COLO829 (cell line): ENCODE data around the gene RANBP10.
"Not testable (repeated sequence)": the region's sequence is repeated elsewhere in the genome, so short reads cannot be mapped to it uniquely, and the experiment has no call there.

ENCODE experiments used
- DNase-seq: peaks from one replicate; pipeline ENCODE4 v3.0.0; 2012; ENCODE audit warnings: low spot score

Gene RANBP10

DNA sequence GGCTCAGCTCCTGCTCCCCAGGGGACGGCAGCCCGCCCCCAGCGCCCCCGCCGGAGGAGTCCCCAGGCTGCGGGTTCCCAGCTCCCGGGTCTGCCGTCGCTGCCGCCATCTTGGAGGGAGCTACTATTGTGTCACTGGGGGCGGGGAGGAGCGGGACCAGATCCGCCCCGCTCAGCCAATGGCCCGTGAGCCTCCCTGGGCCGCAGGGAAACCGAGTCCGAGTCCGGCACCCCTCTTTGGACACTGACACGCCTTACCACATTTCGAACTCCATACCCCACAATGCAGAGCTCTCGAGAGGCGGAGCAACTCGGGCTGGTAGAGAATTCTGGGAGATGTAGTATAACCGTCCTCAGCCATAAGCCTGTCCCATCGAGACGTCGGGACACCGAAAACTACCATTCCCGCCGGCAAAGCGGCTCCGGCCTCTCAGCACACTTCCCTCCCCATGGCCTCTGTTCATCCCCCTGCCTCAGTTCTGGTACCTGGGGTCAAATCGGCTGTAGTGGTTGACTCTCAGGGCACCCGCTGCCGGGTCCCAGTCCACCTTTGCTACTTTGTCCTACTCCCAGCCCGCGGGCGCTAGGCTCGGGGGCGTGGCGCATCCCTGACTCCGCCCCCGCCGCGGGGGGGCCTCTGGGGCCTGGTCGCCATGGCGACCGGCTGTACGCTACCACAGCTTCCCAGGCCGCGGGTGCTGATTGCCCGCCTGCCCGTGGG is at the start of gene RANBP10, which contains the start of gene TSNAXIP1:
Gene RANBP10, minus strand, starts transcription at position 133 of the 720 bp plus-strand sequence. Its CDS starts 24 bp downstream, at position 109.
Gene TSNAXIP1, plus strand, starts transcription at position 462 of the 720 bp plus-strand sequence. CDS start 261 bp downstream, outside the sequence.
- peak; percentile 92 for DNase-seq

DNA sequence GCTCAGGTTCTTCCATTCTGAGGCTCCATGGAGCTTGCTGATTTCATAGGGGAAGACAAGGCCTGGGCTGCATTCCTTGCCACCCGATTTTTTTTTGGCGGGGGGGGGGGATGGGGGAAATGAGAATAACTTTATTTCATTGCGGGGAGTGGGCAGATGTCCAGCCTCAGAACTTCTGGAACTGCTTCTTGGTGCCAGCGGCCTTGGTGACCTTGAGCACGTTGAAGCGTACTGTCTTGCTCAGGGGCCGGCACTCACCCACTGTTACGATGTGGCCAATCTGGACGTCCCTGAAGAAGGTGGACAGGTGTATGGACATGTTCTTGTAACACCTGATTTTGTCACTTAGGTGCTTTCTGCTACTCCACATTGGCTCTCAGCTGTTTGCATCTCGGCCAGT is 49.4 kb upstream of the RANBP10 start:
- DNase-seq = no peak

- no peak for DNase-seq
Measured at GRCh38 chr16:67853670-67854069, 47.3 kb upstream of the RANBP10 start.

DNA sequence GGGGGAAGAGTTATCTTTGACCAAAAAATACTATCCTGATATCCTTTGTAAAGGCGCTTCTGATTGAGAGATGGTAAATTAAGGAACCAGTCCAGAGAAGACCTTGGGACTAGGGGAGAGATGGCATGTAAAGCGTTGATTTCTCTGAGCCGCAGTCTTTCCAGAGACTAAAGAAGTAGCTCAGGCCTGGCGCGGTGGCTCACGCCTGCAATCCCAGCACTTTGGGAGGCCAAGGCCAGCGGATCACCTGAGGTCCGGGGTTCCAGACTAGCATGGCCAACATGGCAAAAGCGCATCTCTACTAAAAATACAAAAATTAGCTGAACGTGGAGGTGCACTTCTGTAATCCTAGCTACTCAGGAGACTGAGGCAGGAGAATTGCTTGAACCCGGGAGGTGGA is 41.8 kb upstream of the RANBP10 start:
- no peak for DNase-seq

- no peak for DNase-seq
Measured at GRCh38 chr16:67847064-67847861, 40.9 kb upstream of the RANBP10 start, which contains the start of gene CENPT. Gene CENPT, minus strand, starts transcription at chr16:67847693. Its CDS starts 13,834 bp downstream, at chr16:67833859.

DNA sequence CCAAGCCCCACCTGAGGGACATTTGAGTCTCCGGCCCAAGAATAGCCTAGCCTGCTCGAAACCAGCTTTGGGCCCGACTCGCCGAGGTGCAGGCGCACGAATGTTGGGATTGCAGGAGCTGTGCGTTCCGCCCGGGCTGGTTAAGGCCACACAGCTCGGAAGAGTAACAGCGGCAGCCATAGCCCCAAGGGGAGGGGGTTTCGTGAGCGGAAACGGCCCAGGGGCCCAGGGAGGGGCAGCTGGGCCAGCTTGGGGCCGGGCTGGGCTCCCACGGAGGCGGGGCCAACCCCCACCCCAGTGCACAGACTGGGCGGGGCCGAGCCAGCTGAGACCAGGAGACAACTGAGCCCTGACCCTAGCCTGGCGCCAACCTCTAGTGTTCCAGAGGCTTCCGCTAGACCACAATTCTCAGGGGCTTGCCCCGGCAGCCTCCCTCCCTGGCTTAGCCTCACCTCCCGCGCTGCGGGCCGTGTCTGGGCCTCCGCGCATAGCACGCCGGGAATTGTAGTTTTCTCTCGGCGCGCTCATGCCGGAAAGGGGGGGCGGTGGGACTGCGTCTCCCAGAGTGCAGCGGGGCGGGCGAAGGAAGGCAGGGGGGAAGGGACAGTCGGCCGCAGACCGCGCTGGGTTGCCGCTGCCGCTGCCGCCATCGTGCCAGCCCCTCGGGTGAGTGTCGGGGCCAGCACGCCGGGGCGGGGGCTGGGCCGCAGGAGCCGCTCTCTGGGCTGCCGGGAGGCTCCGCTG is 40.1 kb upstream of the RANBP10 start, which contains the start of gene NUTF2:
Gene NUTF2, plus strand, starts transcription at position 614 of the 744 bp plus-strand sequence. CDS start 18,198 bp downstream, outside the sequence.
- peak; percentile 74 for DNase-seq

DNA sequence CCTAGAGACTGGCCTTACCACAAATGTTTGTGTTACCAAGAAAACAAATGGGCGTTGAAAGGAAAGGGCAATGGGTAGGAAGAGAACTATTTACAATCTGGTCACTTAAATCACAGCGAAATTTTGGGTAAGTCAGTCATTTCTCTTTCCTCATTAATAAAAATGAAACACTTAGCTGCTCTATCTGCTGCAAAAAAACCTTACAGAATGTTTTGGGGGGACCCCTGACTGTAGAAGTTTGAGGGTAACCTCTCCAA is 39.6 kb upstream of the RANBP10 start:
- DNase-seq = no peak

GRCh38 chr16:67845291-67846062 is 39.1 kb upstream of the RANBP10 start:
- no peak for DNase-seq

GRCh38 chr16:67844497-67844896 is 38.1 kb upstream of the RANBP10 start:
- no peak for DNase-seq

- DNase-seq = no peak
Measured at GRCh38 chr16:67843343-67843765, 37.0 kb upstream of the RANBP10 start.

DNA sequence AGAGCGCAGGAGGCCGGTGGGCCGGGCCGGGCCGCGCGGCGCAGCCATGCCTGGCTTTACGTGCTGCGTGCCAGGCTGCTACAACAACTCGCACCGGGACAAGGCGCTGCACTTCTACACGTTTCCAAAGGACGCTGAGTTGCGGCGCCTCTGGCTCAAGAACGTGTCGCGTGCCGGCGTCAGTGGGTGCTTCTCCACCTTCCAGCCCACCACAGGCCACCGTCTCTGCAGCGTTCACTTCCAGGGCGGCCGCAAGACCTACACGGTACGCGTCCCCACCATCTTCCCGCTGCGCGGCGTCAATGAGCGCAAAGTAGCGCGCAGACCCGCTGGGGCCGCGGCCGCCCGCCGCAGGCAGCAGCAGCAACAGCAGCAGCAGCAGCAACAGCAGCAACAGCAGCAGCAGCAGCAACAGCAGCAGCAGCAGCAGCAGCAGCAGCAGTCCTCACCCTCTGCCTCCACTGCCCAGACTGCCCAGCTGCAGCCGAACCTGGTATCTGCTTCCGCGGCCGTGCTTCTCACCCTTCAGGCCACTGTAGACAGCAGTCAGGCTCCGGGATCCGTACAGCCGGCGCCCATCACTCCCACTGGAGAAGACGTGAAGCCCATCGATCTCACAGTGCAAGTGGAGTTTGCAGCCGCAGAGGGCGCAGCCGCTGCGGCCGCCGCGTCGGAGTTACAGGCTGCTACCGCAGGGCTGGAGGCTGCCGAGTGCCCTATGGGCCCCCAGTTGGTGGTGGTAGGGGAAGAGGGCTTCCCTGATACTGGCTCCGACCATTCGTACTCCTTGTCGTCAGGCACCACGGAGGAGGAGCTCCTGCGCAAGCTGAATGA is 36.4 kb upstream of the RANBP10 start:
- no peak for DNase-seq

GRCh38 chr16:67841816-67842508 is 35.6 kb upstream of the RANBP10 start, which contains the start of gene THAP11:
Gene THAP11, plus strand, starts transcription at chr16:67842320. Its CDS starts 235 bp downstream, at chr16:67842555.
- DNase-seq = peak; percentile 86

DNA sequence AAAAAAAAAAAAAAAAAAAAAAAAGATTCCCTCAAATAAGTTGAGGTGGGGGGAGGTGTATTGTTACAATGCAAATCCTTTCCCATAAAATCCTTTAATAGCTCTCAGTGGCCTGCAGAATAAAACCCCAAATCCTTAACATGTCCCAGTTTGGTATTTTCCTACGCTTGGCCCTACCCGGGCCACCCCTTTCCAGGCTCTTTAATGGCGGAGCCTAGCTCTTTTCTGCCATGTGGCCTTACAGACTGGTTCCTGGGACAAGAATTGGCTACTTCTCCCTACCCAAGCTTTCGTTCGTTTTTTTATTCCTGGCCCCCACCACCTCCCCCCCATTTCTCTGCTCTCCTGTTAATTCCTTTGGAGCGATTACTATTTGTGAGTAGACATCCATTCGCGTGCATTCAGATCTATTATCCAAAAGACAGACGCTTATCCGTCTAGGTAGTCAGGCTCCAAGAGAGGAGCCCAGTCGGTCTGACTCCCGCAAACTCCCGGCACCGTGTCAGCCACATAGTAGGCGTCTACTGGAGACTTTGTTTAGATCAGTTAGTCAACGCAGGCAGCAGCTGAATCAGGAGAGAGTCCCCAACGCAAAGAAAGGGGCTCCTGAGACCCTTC is 34.9 kb upstream of the RANBP10 start:
- DNase-seq = no peak

- DNase-seq = no peak
Measured at GRCh38 chr16:67837811-67838210, 31.5 kb upstream of the RANBP10 start.

DNA sequence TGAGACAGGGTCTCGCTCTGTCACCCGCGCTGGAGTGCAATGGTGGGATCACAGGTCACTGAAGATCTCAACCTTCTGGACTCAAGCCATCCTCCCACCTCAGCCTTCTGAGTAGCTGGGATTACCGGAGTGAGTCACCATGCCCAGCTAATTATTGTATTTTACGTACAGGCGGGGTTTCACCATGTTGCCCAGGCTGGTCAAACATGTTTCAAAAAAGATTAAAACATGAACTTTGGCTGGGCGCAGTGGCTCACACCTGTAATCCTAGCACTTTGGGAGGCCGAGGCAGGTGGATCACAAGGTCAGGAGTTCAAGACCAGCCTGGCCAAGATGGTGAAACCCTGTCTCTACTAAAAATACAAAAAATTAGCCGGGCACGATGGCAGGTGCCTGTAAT is 30.8 kb upstream of the RANBP10 start:
- not testable (repeated sequence) for DNase-seq

DNA sequence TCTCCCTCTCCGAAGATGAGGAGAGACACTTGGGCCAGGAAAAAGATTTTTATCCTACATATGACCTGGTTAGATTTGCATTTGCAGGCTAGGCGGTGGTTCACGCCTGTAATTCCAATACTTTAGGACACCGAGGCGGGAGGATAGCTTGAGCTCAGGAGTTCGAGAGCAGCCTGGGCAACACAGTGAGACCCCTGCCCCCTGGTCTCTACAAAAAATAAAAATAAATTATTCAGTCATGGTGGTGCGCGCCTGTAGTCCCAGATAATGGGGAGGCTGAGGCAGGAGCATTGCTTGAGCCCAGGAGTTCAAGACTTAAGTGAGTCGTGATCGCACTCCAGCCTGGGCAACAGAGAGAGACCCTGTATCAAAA is 27.9 kb upstream of the RANBP10 start:
- DNase-seq = no peak

DNA sequence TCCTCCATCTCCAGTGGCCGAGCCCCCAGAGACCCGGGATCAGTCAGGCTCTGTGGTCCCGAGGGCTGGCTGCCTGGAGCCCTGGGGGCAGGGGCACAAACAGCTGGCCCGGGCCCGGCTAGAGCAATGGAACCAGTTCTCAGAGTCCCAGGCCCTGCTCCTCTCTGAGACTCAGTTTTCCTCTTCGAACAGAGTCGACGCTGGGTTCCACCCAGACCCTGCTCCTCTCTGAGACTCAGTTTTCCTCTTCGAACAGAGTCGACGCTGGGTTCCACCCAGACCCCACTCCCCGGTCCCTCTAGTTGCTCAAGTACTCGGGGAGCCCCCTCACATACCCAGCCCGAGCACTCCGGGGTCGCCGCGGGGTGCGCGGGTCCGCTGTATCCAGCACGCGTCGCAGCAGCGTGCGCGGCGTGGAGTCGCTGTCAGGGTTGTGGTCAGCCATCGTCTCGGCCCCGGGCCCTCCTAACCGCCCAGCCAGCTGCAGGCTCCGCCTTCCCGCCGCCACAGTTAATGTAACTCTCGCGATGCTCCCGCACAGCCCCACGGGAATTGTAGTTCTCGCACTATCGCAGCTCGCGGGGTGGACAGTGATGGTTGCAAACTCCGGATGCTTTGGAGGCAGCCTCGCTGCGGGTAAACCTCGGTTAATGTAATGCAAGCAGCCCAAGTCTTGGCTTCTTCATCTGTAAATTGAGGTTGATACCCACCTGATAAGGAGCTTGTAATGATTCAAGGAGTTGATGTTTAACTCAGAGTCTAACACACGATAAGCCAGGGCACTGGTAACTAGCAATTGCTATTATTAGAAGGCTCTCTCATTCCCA is 27.3 kb upstream of the RANBP10 start:
- peak; percentile 81 for DNase-seq

DNA sequence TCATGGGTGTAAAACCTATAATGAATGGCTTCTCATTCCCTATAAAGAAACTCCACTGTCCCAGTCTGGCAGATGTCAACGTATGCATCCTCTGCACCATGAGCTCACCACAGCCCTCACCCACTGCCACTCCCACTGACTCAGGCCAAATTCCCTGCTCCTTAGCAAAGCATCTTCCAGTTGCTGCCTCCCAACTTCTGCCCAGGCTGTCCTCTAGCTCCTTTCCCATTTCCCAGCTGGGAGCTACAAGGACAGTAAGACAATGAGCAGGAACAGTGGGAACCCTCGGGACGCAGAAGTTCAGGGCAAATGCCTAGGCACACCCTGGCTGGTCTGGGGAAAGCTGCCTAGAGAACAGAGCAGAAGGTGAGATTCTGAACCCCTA is 26.7 kb upstream of the RANBP10 start:
- no peak for DNase-seq

DNA sequence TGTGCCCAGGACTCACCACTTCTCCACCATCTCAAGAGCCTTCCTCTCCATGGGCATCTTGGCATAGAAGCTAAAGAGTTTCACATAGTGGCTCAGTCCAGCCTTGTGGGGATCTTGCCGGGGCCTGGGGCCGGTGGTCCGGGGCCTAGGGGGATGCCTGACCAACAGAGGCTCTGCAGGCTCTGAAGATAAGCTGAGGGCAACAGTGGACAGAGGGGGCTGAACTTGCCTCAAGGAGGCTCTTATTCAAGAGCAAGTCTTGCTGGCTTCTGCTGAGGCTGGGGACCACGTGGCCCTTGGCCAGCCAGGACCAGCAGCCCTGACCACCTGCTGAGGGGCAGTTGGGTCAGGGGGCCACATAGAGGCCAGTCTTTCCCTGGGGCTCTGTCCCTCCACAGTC is 22.3 kb upstream of the RANBP10 start:
- no peak for DNase-seq
